ENCODE data around the gene AFAP1L1.
A peak's percentile ranks its signal among the peaks of the same experiment; 100 is the strongest.
"Not testable (repeated sequence)": the region's sequence is repeated elsewhere in the genome, so short reads cannot be mapped to it uniquely, and the experiment has no call there.

AFAP1L1 gene

GRCh38 chr5:149271195-149271715 lies 404 bp upstream of the AFAP1L1 start:
- no peaks in the 10 kb centered on the region for H3K27me3 ChIP-seq (replicated peaks)
- peak overlapping the region; percentile 70 for H3K4me3 ChIP-seq (ENCODE audit: low read depth, low read length)
- DNase-seq: no peak
- H3K27ac ChIP-seq: no peak overlapping the region
- in situ Hi-C loops (cut with HindIII; ENCODE audit: low pct_ligation_motif_present, low sequenced_read_pairs): no loop called here
- no peak for TF ChIP-seq CTCF (IDR thresholded peaks at IDR 0.05; ENCODE audit: low read depth, low read length, missing control alignments)
- no peaks in the 10 kb centered on the region for H3K36me3 ChIP-seq (replicated peaks)

GRCh38 chr5:149272781-149273180 lies 1.1 kb downstream of the AFAP1L1 start:
- H3K27me3 ChIP-seq (replicated peaks); H3K27ac ChIP-seq; DNase-seq; in situ Hi-C loops (cut with HindIII; ENCODE audit: low pct_ligation_motif_present, low sequenced_read_pairs); H3K36me3 ChIP-seq (replicated peaks): not testable (repeated sequence)
- peak overlapping the region; percentile 70 for H3K4me3 ChIP-seq (ENCODE audit: low read depth, low read length)

GRCh38 chr5:149273237-149273636 lies 1.6 kb downstream of the AFAP1L1 start:
- H3K27ac ChIP-seq: no peak overlapping the region
- no peaks in the 10 kb centered on the region for H3K27me3 ChIP-seq (replicated peaks)
- H3K36me3 ChIP-seq (replicated peaks): no peaks in the 10 kb centered on the region
- no peak for DNase-seq
- H3K4me3 ChIP-seq (ENCODE audit: low read depth, low read length): no peak overlapping the region
- in situ Hi-C loops (cut with HindIII; ENCODE audit: low pct_ligation_motif_present, low sequenced_read_pairs): no loop called here
- TF ChIP-seq CTCF (IDR thresholded peaks at IDR 0.05; ENCODE audit: low read depth, low read length, missing control alignments): no peak

- H3K27me3 ChIP-seq (replicated peaks): no peaks in the 10 kb centered on the region
- in situ Hi-C loops (cut with HindIII; ENCODE audit: low pct_ligation_motif_present, low sequenced_read_pairs): no loop called here
Observed at GRCh38 chr5:149273950-149274349, 2.3 kb downstream of the AFAP1L1 start.

GRCh38 chr5:149274939-149275338 lies 3.3 kb downstream of the AFAP1L1 start:
- no peaks in the 10 kb centered on the region for H3K36me3 ChIP-seq (replicated peaks)

More at GRCh38 chr5:149273950-149274349, 2.3 kb downstream of the AFAP1L1 start:
- Histone ChIP-seq H3K4me3 (ENCODE audit: low read depth, low read length) (no peak overlapping the region), H3K27ac (no peak overlapping the region), H3K36me3 (replicated peaks) (no peaks in the 10 kb centered on the region)
- TF ChIP-seq CTCF (IDR thresholded peaks at IDR 0.05; ENCODE audit: low read depth, low read length, missing control alignments): no peak
- no peak for DNase-seq

GRCh38 chr5:149277801-149278200 lies 6.1 kb downstream of the AFAP1L1 start:
- no peak overlapping the region for H3K4me3 ChIP-seq (ENCODE audit: low read depth, low read length)
- H3K27ac ChIP-seq: no peak overlapping the region
- no peaks in the 10 kb centered on the region for H3K36me3 ChIP-seq (replicated peaks)
- H3K27me3 ChIP-seq (replicated peaks): no peaks in the 10 kb centered on the region
- no peak for TF ChIP-seq CTCF (IDR thresholded peaks at IDR 0.05; ENCODE audit: low read depth, low read length, missing control alignments)
- DNase-seq: no peak
- in situ Hi-C loops (cut with HindIII; ENCODE audit: low pct_ligation_motif_present, low sequenced_read_pairs): no loop called here

More at GRCh38 chr5:149274939-149275338, 3.3 kb downstream of the AFAP1L1 start:
- TF ChIP-seq CTCF (IDR thresholded peaks at IDR 0.05; ENCODE audit: low read depth, low read length, missing control alignments): no peak
- Histone ChIP-seq H3K27ac (no peak overlapping the region), H3K27me3 (replicated peaks) (no peaks in the 10 kb centered on the region), H3K4me3 (ENCODE audit: low read depth, low read length) (no peak overlapping the region)
- peak; percentile 45 for DNase-seq
- in situ Hi-C loops (cut with HindIII; ENCODE audit: low pct_ligation_motif_present, low sequenced_read_pairs): no loop called here
